ENCODE results near the gene OTOGL. TPM values are rescaled to one million over a fixed set of nuclear protein-coding genes. Genes with fewer than 3 reads are reported as not detected.
"Not testable (repeated sequence)": the region's sequence is repeated elsewhere in the genome, so short reads cannot be mapped to it uniquely, and the experiment has no call there.

The OTOGL gene
- total RNA-seq, 1 experiment from 2014 or later = 0.44 TPM

- H3K27me3 ChIP-seq (ENCODE audit: low read length) = no peaks in the 10 kb centered on the region
- H4K20me1 ChIP-seq (ENCODE audit: low read length) = no peaks in the 10 kb centered on the region
- no peak overlapping the region for H2AFZ ChIP-seq (ENCODE audit: low read length)
- BruUV-seq (replicated peaks) = no TSS peak
- no peak overlapping the region for H3K27ac ChIP-seq (ENCODE audit: low read length)
- ChIA-PET CTCF (no interaction called here), POLR2A (ENCODE audit: unreplicated experiment) (no interaction called here)
- ATAC-seq (no peak), DNase-seq (no peak)
- H3K4me1 ChIP-seq (ENCODE audit: insufficient read depth, low read length) = no peaks in the 10 kb centered on the region
- H3F3A ChIP-seq (ENCODE audit: low read length, unreplicated experiment) = no peaks in the 10 kb centered on the region
- no peak overlapping the region for H3K4me2 ChIP-seq (ENCODE audit: low read length)
- H3K9me3 ChIP-seq (ENCODE audit: low read length) = no peaks in the 10 kb centered on the region
- intact Hi-C loops (cut with micrococcal nuclease) = no loop called here
- TF ChIP-seq EZH2phosphoT487 (IDR thresholded peaks at IDR 0.05; ENCODE audit: borderline replicate concordance, low read length) = no peak
- no peak for TF ChIP-seq CTCF (conservative IDR thresholded peaks at IDR 0.05; ENCODE audit: low read depth, low read length)
- TF ChIP-seq EZH2 (IDR thresholded peaks at IDR 0.05; ENCODE audit: low read length, unreplicated experiment) = no peak
- no peaks in the 10 kb centered on the region for H3K9me2 ChIP-seq (replicated peaks; ENCODE audit: low read length)
- no peak overlapping the region for H3K4me3 ChIP-seq (ENCODE audit: low read length)
- H3K79me2 ChIP-seq (ENCODE audit: low read length) = no peaks in the 10 kb centered on the region
- no peaks in the 10 kb centered on the region for H3K36me3 ChIP-seq (ENCODE audit: low read depth, low read length)
- H3K9ac ChIP-seq (ENCODE audit: low read length) = no peak overlapping the region
Measured at GRCh38 chr12:80219345-80219744, 120.0 kb downstream of the OTOGL start.

GRCh38 chr12:80222261-80222660 lies 122.9 kb downstream of the OTOGL start:
- no peaks in the 10 kb centered on the region for H3F3A ChIP-seq (ENCODE audit: low read length, unreplicated experiment)
- H3K9me3 ChIP-seq (ENCODE audit: low read length) = no peaks in the 10 kb centered on the region
- ATAC-seq (no peak), DNase-seq (peak; percentile 25)
- TF ChIP-seq CTCF (conservative IDR thresholded peaks at IDR 0.05; ENCODE audit: low read depth, low read length) (no peak), EZH2 (IDR thresholded peaks at IDR 0.05; ENCODE audit: low read length, unreplicated experiment) (no peak), EZH2phosphoT487 (IDR thresholded peaks at IDR 0.05; ENCODE audit: borderline replicate concordance, low read length) (no peak)
- H3K27me3 ChIP-seq (ENCODE audit: low read length) = no peaks in the 10 kb centered on the region
- no peak overlapping the region for H3K9ac ChIP-seq (ENCODE audit: low read length)
- H3K9me2 ChIP-seq (replicated peaks; ENCODE audit: low read length) = no peaks in the 10 kb centered on the region
- H4K20me1 ChIP-seq (ENCODE audit: low read length) = no peaks in the 10 kb centered on the region
- H3K36me3 ChIP-seq (ENCODE audit: low read depth, low read length) = no peaks in the 10 kb centered on the region
- no peak overlapping the region for H3K27ac ChIP-seq (ENCODE audit: low read length)
- no TSS peak for BruUV-seq (replicated peaks)
- CTCF ChIA-PET = no interaction called here
- no peak overlapping the region for H3K4me2 ChIP-seq (ENCODE audit: low read length)
- POLR2A ChIA-PET (ENCODE audit: unreplicated experiment) = no interaction called here
- H3K4me1 ChIP-seq (ENCODE audit: insufficient read depth, low read length) = peaks cover 9% of the 10 kb centered on the region
- no peaks in the 10 kb centered on the region for H3K79me2 ChIP-seq (ENCODE audit: low read length)
- no peak overlapping the region for H3K4me3 ChIP-seq (ENCODE audit: low read length)
- H2AFZ ChIP-seq (ENCODE audit: low read length) = no peak overlapping the region
- intact Hi-C loops (cut with micrococcal nuclease) = no loop called here

DNA sequence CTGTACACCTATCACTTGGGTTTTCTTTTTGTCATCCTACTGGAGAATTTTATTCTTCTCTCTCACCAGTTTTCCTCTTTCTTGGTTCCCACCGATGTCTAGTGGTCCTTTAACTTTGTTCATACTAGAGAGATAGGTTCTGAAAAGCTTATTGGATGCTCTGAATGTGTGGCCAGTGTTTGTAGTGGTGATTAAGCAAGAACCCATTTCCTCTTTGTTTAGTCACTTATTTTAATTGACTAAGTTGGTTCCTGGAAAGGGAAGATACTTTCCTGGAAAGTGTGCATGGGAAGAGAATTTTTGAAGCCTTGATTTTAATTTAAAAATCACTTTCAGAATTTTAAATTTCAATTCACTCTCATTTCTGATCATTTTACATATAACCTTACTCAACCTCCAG lies 127.2 kb downstream of the OTOGL start:
- no peak for TF ChIP-seq CTCF (conservative IDR thresholded peaks at IDR 0.05; ENCODE audit: low read depth, low read length)
- TF ChIP-seq EZH2phosphoT487 (IDR thresholded peaks at IDR 0.05; ENCODE audit: borderline replicate concordance, low read length) = no peak
- TF ChIP-seq EZH2 (IDR thresholded peaks at IDR 0.05; ENCODE audit: low read length, unreplicated experiment) = no peak
- H3K79me2 ChIP-seq (ENCODE audit: low read length) = no peaks in the 10 kb centered on the region
- H3K9ac ChIP-seq (ENCODE audit: low read length) = no peak overlapping the region
- no peak overlapping the region for H3K27ac ChIP-seq (ENCODE audit: low read length)
- peak overlapping the region; percentile 16 for H3K4me2 ChIP-seq (ENCODE audit: low read length)
- H2AFZ ChIP-seq (ENCODE audit: low read length) = no peak overlapping the region
- H3K4me1 ChIP-seq (ENCODE audit: insufficient read depth, low read length) = peaks cover 9% of the 10 kb centered on the region
- ChIA-PET POLR2A (ENCODE audit: unreplicated experiment) (no interaction called here), CTCF (interaction anchor here (0.5 kb wide), 1 partner anchor 42 kb away, joined by 4 read pairs; no protein-coding TSS in a partner anchor)
- H4K20me1 ChIP-seq (ENCODE audit: low read length) = no peaks in the 10 kb centered on the region
- no peaks in the 10 kb centered on the region for H3K27me3 ChIP-seq (ENCODE audit: low read length)
- no peak overlapping the region for H3K4me3 ChIP-seq (ENCODE audit: low read length)
- no peaks in the 10 kb centered on the region for H3K9me3 ChIP-seq (ENCODE audit: low read length)
- no TSS peak for BruUV-seq (replicated peaks)
- ATAC-seq (peak; percentile 54), DNase-seq (peak; percentile 56)
- intact Hi-C loops (cut with micrococcal nuclease) = no loop called here
- H3F3A ChIP-seq (ENCODE audit: low read length, unreplicated experiment) = no peaks in the 10 kb centered on the region
- H3K9me2 ChIP-seq (replicated peaks; ENCODE audit: low read length) = no peaks in the 10 kb centered on the region
- no peaks in the 10 kb centered on the region for H3K36me3 ChIP-seq (ENCODE audit: low read depth, low read length)

DNA sequence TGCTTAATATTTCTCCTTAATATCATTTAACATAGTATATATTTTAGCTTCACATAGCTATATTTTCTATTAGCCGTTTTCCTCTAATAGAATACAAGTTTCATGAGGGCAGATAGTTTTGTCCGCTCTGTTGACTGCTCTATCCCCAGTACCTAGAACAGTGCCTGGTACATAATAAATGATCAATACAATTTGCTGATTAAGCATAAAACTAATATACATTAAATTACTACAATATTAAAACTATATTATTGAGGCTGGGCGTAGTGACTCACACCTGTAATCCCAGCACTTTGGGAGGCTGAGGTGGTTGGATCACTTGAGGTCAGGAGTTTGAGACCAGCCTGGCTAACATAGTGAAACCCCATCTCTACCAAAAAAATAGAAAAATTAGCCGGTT lies 128.6 kb downstream of the OTOGL start:
- H3K9me2 ChIP-seq (replicated peaks; ENCODE audit: low read length); H3K4me2 ChIP-seq (ENCODE audit: low read length); H3K27ac ChIP-seq (ENCODE audit: low read length); ATAC-seq; DNase-seq; H3K9me3 ChIP-seq (ENCODE audit: low read length); H4K20me1 ChIP-seq (ENCODE audit: low read length); intact Hi-C loops (cut with micrococcal nuclease); H3F3A ChIP-seq (ENCODE audit: low read length, unreplicated experiment); H3K4me3 ChIP-seq (ENCODE audit: low read length); H3K27me3 ChIP-seq (ENCODE audit: low read length); H2AFZ ChIP-seq (ENCODE audit: low read length); POLR2A ChIA-PET (ENCODE audit: unreplicated experiment); CTCF ChIA-PET; BruUV-seq (replicated peaks); H3K36me3 ChIP-seq (ENCODE audit: low read depth, low read length); H3K9ac ChIP-seq (ENCODE audit: low read length); H3K4me1 ChIP-seq (ENCODE audit: insufficient read depth, low read length); H3K79me2 ChIP-seq (ENCODE audit: low read length): not testable (repeated sequence)

Data from PC-3 (cell line).